Measurements from ENCODE around the gene TROAP.
"Not testable (repeated sequence)": the region's sequence is repeated elsewhere in the genome, so short reads cannot be mapped to it uniquely, and the experiment has no call there.

Gene TROAP

GRCh38 chr12:49368240-49368600 is 45.2 kb downstream of the TROAP start:
- no peak for DNase-seq (ENCODE audit: low read depth)

- no peak for DNase-seq (ENCODE audit: low read depth)
Measured at GRCh38 chr12:49369411-49370145, 46.5 kb downstream of the TROAP start.

GRCh38 chr12:49370539-49370938 is 47.5 kb downstream of the TROAP start:
- no peak for DNase-seq (ENCODE audit: low read depth)

- DNase-seq (ENCODE audit: low read depth): no peak
Measured at GRCh38 chr12:49375406-49375805, 52.4 kb downstream of the TROAP start.

- no peak for DNase-seq (ENCODE audit: low read depth)
Measured at GRCh38 chr12:49377386-49377785, 54.3 kb downstream of the TROAP start.

- not testable (repeated sequence) for DNase-seq (ENCODE audit: low read depth)
Measured at GRCh38 chr12:49380184-49380583, 57.1 kb downstream of the TROAP start.

All from stimulated activated CD8-positive, alpha-beta memory T cell treated with anti-CD3 and anti-CD28 coated beads, Interleukin-15, amount 100 ng/mL, for 1 hour (primary cell).